Stimulated activated CD8-positive, alpha-beta memory T cell treated with anti-CD3 and anti-CD28 coated beads, Interleukin-7, amount 100 ng/mL, for 4 hours (primary cell): ENCODE results near the gene MLST8.

Source experiments
- DNase-seq, 2 donors: peaks; one replicate each; pipeline ENCODE4 v3.0.0-alpha.2; 2020; ENCODE audit warnings: low read depth in 2 of 2

The MLST8 gene, protein sequence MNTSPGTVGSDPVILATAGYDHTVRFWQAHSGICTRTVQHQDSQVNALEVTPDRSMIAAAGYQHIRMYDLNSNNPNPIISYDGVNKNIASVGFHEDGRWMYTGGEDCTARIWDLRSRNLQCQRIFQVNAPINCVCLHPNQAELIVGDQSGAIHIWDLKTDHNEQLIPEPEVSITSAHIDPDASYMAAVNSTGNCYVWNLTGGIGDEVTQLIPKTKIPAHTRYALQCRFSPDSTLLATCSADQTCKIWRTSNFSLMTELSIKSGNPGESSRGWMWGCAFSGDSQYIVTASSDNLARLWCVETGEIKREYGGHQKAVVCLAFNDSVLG

GRCh38 chr16:2205104-2205966 is at the start of gene MLST8:
MLST8 (plus strand) TSS chr16:2205454; CDS start chr16:2206086, 632 bp downstream.
- peak; percentile 75 to 89 for DNase-seq

DNA sequence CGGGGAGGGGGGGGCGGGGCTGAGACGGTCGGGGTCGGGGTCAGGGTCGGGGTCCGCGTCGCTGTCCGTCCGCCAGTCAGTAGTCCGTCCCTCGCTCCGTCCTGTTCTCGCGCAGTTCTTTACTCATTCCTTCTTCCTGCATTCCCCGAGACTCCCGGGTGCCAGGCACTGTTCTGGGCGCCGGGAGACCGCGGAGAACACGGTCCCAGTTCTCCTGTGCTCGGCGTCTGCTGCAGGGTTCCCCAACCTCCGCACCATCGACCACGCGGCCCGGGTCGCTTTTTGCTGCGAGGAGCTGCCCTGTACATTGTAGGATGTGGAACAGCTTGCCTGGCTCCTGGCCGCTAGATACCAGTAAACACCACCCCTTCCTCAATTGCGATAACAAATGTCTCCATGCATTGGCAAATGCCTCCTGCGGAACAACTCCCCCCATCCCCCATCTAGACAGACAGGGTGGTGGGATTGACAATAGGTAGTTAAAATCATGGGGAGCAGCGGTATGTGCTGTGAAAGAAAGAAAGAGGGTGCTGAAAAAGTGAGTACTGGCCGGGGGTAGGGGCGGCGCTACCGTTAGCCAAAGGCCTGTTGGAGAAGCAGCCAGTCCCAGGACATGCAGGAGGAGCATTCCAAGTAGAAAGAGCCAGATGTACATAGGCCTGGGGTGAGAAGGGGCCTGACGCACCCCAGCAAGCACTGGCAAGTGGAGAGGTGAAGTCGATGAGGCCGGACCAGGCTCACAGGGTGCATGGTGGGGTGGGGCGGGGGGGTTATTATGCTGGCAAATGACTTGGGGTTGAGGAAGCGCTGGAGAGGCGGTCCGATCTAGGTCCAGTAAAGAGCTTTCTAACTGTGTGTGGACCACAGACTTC is 49.0 kb upstream of the MLST8 start:
- no peak for DNase-seq

GRCh38 chr16:2156849-2157224 is 48.4 kb upstream of the MLST8 start:
- DNase-seq: no peak

- no peak for DNase-seq
Measured at GRCh38 chr16:2157480-2158261, 47.6 kb upstream of the MLST8 start.

DNA sequence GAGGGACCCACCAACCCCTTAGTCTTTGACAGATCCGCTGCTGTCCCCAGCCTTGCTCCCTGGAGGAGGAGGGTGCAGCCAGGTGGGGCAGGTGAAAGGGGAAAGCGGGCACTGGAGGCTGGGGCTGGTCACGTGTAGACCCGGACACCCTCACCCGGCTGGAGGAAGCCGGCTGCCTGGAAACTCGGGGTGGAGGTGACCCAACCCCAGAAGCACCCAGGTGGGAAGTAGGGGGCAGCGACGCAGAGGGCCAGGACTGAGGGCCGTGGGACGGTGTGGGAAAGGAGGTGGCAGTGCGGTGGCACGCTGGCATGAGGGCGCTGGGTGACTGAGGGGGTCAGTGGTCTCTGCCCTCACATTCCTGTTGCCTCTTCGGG is 47.0 kb upstream of the MLST8 start:
- no peak for DNase-seq

DNA sequence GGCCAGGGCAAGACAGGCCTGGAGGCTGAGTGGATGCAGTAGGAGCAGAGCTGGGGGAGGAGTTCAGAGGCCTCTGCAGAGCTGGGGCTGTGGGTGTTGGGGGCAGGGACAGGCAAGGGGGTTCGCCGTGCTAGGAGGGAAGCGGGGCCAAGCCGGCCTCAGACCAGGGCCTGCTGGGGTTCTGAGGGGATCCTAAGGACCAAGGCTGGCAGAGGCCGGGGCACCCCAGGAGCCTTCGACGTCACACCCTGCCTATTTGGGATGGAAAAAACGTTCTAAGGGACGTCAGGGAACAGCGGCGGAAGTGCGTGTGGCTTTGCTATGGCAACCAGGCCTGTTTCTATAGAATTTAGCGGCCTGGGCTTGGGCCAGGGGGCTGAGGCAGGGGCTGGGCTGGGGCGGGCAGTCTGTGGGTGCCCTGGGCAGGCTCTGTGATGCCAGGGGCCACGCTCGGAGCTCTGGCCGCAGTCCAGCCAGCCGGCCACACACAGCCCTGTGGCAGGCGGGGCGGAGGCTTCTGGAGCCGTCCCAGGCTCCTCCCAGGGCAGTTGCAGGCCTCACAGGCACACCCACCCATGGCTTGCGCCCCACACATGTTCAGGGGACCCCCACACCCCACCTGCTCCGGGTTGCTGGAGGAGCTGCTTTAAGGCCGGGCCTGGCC is 45.9 kb upstream of the MLST8 start:
- DNase-seq: no peak

GRCh38 chr16:2160915-2161551 is 44.2 kb upstream of the MLST8 start:
- no peak for DNase-seq

GRCh38 chr16:2161911-2162310 is 43.3 kb upstream of the MLST8 start:
- DNase-seq: no peak

GRCh38 chr16:2162676-2163118 is 42.6 kb upstream of the MLST8 start:
- no peak for DNase-seq

GRCh38 chr16:2163211-2163881 is 41.9 kb upstream of the MLST8 start:
- DNase-seq: no peak

DNA sequence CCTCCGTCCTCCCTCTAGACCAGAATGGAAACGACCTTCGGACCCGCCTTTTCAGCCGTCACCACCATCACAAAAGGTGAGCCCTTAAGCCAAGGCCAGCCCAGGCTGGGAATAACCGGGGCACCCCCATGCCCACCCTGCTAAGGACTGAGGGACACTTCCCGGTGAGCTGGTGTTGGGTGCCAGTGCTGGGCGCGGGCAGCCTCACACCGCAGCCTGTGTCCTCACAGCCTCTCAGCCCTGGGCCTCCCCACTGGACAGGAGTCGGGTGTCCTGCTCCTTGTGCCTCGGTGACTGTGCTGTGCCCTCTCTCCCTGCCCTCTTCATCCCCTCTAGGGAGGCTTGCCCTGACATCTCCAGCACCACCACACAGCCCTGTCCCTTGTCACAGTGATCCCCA is 39.4 kb upstream of the MLST8 start:
- DNase-seq: no peak

DNA sequence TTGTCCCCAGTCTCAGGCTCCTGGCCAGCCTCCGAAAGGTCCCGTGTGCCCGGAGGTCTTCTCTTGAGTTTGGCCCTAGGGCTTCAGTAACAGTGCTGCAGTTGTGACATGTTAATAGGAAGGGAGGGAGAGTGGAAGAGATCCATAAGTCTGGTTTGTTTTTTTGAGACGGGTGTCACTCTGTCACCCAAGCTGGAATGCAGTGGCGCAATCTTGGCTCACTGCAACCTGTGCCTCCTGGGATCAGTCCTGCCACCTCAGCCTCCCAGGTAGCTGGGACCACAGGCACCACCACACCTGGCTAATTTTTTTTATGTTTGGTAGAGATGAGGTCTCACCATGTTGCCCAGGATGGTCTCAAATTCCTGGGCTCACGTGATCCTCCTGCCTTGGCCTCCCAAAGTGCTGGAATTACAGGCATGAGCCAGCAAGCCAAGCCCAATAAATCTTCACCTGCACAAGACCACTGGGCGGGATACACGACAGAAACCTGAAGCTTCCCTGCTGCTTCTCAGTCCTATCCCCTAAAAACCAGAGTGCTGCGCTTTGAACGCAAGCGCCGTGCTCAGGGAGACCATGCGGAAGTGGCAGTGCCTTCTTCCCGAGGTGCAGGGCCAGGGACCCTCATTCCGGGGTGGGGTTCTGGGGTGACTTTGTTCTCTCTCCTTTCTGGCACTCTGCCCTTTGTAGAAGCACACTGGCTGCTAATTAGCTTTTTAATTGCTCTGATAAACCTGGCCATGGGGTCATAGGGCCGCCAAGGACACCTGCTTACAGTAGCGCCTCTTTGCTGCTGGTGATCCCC is 38.8 kb upstream of the MLST8 start:
- no peak for DNase-seq

GRCh38 chr16:2167068-2167638 is 38.1 kb upstream of the MLST8 start:
- DNase-seq: no peak

DNA sequence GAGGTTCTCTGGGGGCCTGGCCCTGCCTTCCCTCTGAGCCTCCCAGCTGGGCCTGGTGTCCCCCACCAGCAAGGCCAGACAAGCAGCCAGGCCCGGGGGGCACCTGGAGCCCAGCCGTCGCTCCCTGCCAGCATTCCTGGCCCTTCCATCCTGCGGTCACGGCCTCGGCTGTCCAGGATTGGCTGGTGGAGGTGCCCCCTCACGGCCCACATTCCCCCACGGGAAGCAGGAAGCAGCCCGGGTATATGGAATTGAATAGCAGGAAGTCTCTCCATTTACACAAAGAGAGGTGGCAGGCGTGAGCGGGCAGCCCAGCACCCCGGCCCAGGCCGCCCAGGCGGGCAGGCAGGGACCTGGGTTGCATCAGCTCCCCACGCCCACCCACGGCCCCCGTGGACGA is 35.2 kb upstream of the MLST8 start:
- DNase-seq: no peak

DNA sequence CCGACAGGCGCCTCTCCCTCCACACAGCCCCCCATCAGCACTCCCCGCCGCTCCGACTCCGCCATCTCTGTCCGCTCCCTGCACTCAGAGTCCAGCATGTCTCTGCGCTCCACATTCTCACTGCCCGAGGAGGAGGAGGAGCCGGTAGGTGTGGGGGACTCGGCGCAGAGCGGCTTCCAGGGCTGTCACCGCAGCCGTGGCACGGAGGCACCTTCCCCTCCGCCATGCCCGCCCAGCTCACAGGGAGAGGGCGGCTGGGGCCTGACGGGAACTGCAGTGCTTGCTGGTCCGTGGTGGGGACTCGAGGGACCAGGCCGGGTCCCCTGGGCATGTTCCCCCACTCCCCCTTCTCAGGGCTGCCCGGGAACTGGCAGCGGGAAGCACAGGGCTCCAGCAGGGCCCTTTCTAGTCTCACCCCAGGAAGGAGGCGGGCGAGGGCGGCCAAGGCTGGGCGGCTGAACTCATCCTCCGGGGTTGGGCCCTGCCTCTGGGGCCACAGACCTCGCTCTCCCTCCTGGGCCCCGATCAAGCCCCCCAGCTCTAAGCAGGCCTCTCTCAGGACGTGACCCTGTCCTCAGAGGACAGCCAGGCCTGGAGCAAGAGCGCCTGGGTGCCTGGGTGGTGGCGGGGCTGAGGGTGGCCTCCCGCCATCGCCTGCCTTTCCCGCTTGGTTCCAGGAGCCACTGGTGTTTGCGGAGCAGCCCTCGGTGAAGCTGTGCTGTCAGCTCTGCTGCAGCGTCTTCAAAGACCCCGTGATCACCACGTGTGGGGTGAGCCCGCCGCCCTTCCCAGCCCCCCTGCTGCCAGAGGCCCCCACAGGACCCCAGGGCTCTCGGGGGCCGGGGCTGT is 34.4 kb upstream of the MLST8 start:
- no peak for DNase-seq

- no peak for DNase-seq
Measured at GRCh38 chr16:2171601-2172178, 33.6 kb upstream of the MLST8 start.

GRCh38 chr16:2172688-2173335 is 32.4 kb upstream of the MLST8 start:
- no peak for DNase-seq
